Measurements from ENCODE around the gene REN. TPM values are rescaled to one million over a fixed set of nuclear protein-coding genes. Genes with fewer than 3 reads are reported as not detected.

Gene REN
- total and polyA plus RNA-seq, 2 of the 13 experiments (the other 11 are each of a cell fraction or from before 2014, with no cell fraction given), result not detected

DNA sequence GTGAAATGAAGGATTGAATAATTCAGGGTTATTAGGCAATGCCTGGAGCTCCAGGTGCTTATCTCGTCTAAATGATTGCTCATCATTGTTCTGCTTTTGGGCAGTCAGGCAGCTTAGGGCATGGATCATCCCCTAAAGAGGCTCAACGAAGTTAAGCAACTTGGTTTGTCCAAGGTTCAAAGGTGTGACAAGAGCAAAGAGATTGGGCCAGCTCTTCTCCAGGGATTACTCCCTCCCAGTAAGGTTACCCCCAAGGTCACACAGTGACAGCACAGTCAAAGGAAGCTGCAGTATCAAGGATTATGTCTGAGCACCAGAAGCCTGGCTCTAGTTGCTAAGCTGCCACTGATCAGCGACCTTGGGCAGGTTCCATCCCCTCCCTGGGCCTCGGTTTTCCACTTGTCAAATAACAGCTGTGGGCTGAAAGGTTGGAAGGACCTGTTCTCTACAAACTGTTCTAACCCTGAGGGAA is 21.1 kb downstream of the REN start (continued):
- TF ChIP-seq POGK (CRISPR knock-in tag; conservative IDR thresholded peaks at IDR 0.05), result no peak
- no peak for TF ChIP-seq FOXK2 (IDR thresholded peaks at IDR 0.05)
- no peak for TF ChIP-seq ATRX (CRISPR knock-in tag; IDR thresholded peaks at IDR 0.05; ENCODE audit: borderline replicate concordance)
- no peak for TF ChIP-seq ZNF10 (CRISPR knock-in tag; IDR thresholded peaks at IDR 0.05; ENCODE audit: borderline replicate concordance, low read depth)
- peak; percentile 43; the same call in 1 of the 2 replicates for TF ChIP-seq JUND (CRISPR knock-in tag; IDR thresholded peaks at IDR 0.05)
- TF ChIP-seq ZNF20 (CRISPR knock-in tag; IDR thresholded peaks at IDR 0.05), result no peak
- TF ChIP-seq THYN1 (CRISPR knock-in tag; IDR thresholded peaks at IDR 0.05; ENCODE audit: borderline replicate concordance, low read depth), result no peak
- no peak for TF ChIP-seq ZNF318 (CRISPR knock-in tag; IDR thresholded peaks at IDR 0.05)
- no peak for TF ChIP-seq YY1 (IDR thresholded peaks at IDR 0.05; ENCODE audit: insufficient read depth, insufficient replicate concordance, low read depth, low read length)
- TF ChIP-seq, protein P1, sequence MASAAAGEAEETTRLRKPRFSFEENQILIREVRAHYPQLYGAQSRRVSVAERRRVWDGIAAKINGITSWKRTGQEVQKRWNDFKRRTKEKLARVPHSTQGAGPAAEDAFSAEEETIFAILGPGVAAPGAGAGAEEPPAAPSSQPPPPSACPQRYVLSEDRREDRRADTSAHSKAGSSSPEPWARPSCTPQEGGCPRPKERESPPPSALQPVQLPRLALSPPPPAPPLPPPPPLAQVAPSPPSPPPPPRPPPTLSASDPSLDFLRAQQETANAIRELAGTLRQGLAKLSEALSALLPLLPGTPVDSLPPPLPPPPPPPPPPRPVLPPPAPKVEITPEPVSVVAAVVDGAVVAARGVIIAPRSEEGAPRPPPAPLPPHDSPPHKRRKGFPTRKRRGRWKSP (CRISPR knock-in tag; IDR thresholded peaks at IDR 0.05), result 0 out of 2 replicates have a peak, but pooled peaks have one; percentile 53
- no peak for TF ChIP-seq MLLT10 (CRISPR knock-in tag; IDR thresholded peaks at IDR 0.05)
- TF ChIP-seq ZNF556 (CRISPR knock-in tag; IDR thresholded peaks at IDR 0.05; ENCODE audit: borderline replicate concordance), result peak; percentile 48; the same call in 1 of the 2 replicates
- peak; percentile 84 for TF ChIP-seq ZMYM4 (CRISPR knock-in tag; IDR thresholded peaks at IDR 0.05)
- no peak for TF ChIP-seq FOXO4 (CRISPR knock-in tag; conservative IDR thresholded peaks at IDR 0.05)
- no peak for TF ChIP-seq ZNF607 (CRISPR knock-in tag; IDR thresholded peaks at IDR 0.05; ENCODE audit: borderline replicate concordance)
- no peak for TF ChIP-seq RARG (CRISPR knock-in tag; IDR thresholded peaks at IDR 0.05; ENCODE audit: low read depth)
- no peak for TF ChIP-seq SRY (CRISPR knock-in tag; IDR thresholded peaks at IDR 0.05)
- TF ChIP-seq ZNF12 (CRISPR knock-in tag; IDR thresholded peaks at IDR 0.05), result peak; percentile 68; the same call in 1 of the 2 replicates

Measured in HepG2 (cell line).